Activated CD8-positive, alpha-beta memory T cell treated with anti-CD3 and anti-CD28 coated beads for 4 hours (primary cell): ENCODE results near the gene CACNA1G.

ENCODE experiments used
- DNase-seq, 2 donors: peaks; one replicate each; pipeline ENCODE4 v3.0.0-alpha.2; 2020; ENCODE audit warnings: low read depth in 2 of 2

The CACNA1G gene

DNA sequence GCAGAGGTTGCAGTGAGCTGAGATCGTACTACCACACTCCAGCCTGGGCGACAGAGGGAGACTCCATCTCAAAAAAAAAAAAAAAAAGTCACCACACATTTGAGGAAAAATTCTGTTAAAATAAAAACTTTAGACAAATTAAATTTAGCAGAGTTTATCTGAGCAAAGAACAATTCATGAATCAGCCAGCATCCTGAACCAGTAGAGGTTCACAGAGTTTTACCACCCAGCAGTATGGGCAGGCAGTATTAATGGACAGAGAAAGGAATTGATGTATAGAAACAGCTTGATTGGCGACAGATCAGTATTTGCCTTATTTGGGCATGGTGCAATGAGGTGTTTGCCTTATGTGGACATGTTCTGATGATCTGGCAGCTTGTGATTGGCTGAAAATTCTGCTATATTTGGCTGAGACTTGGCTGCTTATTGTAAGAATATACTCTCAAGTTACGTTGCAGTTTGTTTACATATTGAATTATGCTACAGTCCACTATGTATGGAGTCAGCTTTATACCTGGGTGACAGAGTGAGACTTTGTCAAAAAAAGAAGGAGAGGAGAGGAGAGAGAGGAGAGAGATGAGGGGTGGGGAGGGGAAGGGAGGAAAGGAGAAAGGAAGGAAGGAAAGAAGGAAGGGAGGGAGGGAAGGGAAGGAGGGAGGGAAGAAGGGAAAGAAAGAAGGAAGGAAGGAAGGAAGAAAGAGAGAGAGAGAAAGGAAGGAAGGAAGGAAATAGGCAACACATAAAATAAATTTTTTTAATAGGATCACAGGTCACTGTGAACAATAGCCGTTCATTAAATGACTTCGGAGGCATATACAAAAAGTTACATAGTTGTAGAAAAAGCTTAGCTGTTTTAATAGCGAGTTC lies 88.8 kb downstream of the CACNA1G start:
- no peak for DNase-seq

DNA sequence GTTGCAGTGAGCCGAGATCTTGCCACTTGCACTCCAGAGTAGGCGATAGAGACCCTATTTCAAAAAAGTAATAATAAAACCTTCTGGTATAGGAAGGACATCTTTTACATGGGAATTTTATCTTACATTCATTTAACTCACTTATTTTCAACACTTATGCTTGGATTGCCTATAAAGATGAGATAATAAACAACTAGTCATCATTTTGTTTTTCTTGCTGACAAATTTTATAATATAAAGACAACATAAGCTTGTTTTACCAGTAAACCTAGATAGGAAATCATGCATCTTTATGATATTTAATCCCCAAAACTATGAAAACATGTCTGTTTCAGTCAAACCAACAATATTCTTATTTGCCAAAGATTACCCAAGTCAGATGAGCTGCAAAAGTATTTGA lies 91.1 kb downstream of the CACNA1G start:
- no peak for DNase-seq

DNA sequence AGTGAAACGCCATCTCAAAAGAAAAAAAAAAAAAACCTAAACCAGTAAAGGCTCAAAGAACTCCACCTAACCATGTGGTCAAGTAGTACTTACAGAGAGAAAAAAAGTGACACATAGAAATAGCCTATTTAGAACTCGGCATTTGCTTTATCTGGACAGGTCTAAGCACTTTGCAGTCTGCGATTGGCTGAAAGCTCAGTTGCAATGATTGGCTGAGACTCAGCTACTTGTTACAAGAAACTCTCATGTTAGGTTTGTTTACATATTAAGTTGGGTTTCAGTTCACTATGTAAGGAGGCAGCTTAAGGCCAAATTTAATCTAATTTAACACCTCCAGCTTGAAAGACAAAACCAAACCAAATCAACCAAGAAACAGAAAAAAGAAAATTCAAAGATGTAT lies 93.2 kb downstream of the CACNA1G start:
- no peak for DNase-seq

DNA sequence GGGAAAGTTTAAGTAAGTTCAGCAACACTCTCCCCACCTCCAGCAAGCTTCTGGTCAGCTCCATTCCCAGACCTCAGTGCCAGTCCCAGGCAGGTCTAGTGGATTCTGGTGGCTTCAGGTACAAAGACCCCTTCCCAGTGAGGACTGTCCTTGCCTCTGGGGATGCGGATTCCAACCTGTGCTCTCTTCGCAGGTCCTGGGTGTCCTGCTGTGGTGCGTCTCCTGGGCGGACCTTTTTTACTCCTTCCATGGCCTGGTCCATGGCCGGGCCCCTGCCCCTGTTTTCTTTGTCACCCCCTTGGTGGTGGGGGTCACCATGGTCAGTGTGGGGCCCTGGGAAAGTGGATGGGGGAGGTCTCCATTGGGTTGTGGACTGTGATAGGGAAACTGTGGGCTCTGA lies 96.0 kb downstream of the CACNA1G start:
- DNase-seq = no peak

DNA sequence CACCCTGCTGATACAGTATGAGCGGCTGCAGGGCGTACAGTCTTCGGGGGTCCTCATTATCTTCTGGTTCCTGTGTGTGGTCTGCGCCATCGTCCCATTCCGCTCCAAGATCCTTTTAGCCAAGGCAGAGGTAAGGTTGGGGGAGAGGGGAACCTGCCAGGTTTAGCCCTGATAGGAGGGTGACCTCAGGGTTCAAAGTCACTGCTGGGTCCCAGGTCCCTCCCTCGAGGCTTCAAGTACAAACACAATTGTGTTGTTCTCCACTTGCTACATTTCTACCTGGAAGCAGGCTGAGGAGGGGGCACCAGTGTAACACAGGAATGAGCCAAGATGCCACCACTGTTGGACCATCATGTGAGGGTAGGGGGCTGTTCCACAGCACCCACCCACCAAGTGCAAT lies 96.5 kb downstream of the CACNA1G start:
- no peak for DNase-seq

DNA sequence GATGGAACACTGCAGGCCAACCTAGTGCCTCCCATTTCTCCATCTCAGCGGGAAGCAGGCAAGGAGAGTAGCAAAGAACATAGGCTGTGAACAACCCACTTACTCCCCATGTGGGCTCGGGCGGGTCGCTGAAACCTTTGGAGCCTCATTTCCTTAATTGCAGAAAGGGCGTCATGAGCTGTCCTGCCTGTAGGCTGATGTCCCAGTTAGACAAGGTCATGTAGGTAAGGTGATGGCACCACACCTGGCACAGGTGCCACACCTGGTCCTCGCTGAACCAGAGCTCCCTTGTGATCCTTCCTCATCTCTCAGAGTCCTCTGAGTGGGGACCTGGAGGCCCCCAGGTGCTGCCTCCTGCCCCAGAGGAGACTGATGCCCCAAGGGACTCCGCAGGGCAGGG lies 97.1 kb downstream of the CACNA1G start:
- DNase-seq = no peak

DNA sequence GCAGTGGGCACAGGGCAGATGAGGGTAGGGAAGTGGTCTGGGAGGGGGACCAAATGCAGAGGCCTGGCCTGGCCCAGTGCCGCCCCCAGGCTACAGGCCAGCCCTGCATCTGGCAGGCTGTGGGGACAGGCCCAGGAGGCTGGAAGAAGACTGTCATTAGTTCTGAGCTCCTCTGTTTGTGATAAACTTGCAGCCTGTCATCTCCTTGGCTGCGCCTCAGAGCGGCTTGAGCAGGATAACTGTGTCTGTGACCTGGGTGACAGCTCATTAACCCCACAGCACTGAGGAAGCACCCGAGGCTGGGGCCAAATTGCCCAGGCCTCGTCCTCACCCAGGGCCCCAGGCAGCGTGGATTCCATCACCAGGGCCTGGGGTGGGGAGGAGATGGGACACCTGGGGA lies 98.1 kb downstream of the CACNA1G start:
- no peak for DNase-seq

DNA sequence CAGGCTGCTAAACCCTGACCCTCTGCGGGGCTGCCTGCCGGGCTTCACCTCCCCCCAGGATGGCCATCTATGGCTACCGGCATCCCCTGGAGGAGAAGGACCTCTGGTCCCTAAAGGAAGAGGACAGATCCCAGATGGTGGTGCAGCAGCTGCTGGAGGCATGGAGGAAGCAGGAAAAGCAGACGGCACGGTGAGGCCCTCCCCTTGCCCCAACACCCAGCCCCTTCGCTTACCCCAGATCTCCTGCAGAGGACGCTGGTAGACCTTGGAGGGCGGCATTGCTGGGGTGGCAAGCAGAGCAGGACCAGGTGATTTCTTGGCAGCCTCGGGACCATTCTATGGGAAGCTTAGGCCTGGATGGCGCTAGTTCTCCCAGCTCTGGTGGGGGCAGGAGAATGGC lies 98.7 kb downstream of the CACNA1G start:
- no peak for DNase-seq

DNA sequence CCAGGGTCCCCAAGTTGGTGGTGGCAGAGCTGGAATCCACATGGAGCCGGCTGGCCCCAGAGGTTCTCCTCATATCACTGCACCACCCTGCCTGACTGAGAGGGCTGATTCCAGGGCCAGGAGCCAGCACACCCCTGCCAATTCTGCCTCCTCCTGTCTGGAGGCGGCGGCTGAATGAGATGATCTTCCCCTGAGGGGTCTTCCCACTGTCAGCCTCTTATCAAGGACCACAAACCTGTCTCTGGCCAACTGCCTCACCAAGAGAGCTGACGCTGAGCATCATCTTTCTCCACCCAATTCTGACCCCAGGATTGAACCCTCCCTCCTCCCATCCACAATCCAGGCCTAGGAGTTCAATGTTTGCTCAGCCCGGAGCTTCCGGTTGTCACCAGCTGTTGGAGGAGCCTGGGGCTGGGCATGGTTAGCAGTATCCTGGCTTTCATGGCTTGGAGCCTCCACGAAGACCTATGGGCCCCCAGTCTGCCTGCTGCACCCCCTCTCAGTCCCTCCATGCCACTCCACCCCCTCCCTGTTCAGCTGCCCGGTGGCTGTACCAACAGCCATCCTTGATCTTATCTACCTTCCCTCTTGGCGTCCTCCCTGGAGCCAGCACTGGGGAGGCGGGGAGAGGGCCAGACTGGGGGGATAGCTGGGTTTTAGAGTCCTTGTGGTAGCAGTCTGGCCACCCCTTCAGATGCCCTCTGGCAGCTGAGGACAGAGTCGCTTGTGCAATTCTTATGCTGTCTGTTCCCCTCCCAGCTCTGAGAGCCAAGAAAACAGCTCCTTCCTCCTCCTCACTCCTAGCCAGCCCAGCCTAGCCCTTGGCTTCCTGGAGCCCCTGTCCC lies 99.7 kb downstream of the CACNA1G start:
- DNase-seq = no peak

DNA sequence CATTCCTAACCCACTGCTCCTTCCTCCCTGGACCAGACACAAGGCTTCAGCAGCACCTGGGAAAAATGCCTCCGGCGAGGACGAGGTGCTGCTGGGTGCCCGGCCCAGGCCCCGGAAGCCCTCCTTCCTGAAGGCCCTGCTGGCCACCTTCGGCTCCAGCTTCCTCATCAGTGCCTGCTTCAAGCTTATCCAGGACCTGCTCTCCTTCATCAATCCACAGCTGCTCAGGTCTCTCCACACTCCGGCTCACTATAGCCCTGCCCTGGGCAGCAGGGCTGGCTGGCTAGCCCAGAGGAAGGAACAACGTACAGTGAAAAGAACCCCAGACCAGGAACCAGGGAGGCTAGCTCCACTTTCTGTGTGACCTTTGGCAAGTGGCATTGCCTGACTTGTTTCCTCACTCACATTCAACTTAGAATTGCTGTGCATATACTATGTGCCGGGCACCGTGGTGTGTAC lies 100.4 kb downstream of the CACNA1G start:
- no peak for DNase-seq

DNA sequence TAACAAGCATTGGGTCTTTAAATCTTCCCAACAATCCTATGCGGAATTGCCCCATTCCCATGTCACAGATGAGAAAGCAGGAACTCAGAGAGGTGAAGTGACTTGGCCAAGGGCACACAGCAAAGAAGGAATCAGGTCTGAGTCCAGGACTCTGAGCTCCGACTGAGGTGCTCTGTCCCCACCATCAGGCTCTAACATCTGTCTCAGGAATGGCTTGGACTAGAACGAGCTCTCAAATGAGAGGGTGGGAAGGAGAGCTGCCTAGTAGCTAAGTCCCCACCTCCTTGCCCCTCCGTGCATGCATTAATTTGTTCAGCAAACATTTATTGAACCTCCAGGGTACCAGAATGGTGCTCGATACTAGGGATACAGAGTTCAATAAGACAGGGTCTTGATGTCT lies 100.8 kb downstream of the CACNA1G start:
- no peak for DNase-seq

DNA sequence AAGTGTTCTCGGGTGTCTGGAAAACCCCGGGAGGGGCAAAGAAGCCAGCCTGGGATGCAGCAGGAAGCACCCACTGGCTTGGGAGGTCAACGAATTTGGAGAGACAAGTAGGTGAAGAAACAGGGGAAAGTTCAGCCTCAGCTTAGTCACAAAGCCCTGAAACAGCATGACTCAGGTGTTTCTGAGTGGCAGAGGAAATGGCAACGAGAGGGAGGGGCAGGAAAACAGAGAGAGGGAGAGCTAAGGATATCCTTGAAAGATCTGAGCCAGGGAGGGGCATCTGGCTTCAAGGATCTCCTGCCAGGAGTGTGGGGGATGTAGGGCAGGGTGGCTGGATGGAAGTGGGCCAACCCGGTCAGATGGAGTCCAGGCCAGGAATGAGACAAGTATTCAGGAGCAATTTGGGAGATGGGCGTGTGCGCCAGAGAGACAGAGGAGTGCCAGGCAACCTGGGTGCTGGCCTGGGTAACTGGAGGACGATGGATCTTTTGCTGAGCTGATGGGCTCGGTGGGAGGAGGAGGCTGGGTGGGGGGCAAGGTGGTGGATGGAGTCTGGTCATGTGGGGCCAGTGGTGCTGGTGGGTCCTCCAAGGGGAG lies 101.4 kb downstream of the CACNA1G start:
- no peak for DNase-seq

DNA sequence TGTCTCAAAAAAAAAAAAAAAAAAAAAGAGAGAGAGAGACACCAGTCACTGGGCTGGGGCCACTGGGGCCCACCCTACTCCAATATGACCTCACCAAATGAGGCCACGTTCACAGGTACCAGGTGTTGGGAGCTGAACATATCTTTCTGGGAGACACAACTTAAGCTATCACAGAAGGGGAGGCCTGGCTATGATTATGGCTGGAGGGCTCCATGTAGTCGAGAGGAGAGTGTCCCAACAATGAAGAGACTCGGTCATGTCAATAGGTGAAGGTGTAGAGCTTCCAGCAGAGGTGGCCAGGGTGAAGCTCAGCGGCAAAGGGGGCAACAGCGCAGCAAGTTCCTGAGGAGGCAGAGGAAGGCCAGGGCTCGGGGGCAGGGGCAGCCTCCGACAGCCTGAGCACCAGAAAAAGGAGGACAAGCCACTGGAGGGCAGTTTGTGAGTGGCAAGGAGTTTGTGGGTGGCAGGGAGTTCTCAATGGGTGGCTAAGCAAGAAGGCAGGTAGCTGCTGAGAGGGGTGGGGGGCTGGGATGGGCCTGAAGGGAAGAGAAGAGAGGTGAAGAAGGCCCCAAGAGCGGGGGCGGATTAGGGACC lies 102.2 kb downstream of the CACNA1G start:
- DNase-seq = no peak

DNA sequence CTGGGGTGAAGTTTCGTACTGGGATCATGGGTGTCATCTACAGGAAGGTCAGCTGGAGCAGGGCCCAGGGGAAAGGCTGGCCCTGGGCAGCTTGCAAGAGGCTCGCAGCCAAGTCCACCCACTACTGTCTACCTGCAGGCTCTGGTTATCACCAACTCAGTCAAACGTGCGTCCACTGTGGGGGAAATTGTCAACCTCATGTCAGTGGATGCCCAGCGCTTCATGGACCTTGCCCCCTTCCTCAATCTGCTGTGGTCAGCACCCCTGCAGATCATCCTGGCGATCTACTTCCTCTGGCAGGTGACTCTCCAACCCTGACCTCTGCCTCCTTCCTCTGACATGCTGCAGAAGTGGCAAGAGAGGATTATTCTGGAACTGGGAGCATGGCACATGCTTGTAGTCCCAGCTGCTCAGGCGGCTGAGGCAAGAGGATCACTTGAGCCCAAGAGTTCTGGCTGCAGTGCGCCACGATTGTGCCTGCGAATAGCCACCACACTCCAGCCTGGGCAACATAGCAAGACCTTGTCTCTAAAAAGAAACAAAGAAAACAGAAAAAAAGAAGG lies 103.4 kb downstream of the CACNA1G start:
- no peak for DNase-seq

DNA sequence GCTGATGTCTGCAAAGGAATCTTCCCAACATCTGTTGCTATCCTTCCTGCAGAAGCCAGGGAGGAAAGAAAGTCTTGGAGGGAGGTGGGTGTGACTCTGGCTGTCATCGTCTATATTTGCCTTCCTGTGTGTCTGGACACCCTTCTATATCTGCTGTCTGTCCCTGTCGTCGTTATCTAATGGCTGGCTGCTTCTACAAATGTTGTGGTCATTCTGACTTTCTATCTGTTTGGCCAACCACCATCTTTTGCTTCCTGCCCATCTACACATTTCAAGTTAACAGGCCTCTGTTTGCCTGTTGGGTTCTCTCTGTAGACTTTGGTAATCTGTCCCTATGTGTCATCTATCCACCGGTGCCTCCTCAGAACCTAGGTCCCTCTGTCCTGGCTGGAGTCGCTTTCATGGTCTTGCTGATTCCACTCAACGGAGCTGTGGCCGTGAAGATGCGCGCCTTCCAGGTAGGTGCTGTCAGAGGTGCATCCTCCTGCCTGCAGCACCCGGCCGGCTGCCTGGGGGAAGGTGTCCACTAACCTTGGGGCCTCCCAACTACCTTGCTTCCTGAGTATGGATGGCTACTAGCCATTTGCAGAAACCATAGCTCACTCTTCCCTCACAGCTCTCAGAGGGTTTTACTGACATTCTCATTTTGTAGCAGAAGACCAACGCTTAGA lies 104.4 kb downstream of the CACNA1G start:
- no peak for DNase-seq

DNA sequence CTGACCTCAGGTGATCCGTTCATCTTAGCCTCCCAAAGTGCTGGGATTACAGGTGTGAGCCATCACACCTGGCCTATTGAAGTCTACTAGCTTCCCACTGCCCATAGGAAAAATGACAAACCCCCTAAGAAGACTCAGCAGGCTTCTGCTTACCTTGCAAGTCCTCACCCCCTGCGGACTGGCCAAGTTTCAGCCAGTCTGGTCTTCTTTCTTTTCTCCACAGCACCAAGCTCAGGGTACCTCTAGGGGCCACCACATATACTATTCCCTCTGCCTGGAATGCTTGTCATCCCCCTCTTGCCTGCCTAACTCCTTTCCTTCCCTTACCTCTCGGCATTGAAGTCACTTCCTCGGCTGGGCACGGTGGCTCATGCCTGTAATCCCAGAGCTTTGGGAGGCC lies 105.3 kb downstream of the CACNA1G start:
- DNase-seq = no peak

DNA sequence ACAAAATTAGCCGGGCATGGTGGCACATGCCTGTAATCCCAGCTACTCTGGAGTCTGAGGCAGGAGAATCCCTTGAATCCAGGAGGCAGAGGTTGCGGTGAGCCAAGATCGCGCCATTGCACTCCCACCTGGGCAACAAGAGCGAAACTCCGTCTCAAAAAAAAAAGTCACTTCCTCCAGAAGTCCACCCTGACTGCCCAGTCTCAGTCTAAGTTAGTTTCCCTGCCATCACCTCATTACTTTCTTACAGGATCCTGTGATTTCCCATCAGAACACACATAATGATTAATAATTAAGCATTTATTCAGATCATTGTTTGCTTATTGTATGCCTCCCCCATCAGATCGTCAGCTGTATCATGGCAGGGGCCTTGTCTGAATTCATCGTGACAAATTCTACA lies 105.8 kb downstream of the CACNA1G start:
- no peak for DNase-seq

DNA sequence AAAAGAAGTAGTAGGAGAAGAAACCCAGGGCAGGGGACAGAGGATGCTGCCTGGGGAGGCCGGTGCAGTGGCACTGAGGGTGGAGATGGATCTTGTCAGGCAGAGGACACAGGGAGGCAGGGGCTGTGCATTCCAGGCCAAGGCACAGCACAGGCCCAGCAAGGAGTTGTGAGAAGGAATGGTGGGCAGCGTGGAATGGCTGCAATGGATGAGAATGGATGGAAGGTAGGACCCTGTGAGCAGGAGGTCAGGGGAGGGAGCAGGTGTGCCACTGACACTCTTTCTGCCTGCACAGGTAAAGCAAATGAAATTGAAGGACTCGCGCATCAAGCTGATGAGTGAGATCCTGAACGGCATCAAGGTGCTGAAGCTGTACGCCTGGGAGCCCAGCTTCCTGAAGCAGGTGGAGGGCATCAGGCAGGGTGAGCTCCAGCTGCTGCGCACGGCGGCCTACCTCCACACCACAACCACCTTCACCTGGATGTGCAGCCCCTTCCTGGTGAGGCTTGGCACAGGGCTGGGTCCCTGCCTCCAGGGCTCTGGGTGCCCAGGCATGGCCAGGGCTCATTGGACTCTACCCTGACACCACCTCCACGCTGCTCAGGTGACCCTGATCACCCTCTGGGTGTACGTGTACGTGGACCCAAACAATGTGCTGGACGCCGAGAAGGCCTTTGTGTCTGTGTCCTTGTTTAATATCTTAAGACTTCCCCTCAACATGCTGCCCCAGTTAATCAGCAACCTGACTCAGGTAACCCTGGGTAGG lies 106.9 kb downstream of the CACNA1G start:
- no peak for DNase-seq

DNA sequence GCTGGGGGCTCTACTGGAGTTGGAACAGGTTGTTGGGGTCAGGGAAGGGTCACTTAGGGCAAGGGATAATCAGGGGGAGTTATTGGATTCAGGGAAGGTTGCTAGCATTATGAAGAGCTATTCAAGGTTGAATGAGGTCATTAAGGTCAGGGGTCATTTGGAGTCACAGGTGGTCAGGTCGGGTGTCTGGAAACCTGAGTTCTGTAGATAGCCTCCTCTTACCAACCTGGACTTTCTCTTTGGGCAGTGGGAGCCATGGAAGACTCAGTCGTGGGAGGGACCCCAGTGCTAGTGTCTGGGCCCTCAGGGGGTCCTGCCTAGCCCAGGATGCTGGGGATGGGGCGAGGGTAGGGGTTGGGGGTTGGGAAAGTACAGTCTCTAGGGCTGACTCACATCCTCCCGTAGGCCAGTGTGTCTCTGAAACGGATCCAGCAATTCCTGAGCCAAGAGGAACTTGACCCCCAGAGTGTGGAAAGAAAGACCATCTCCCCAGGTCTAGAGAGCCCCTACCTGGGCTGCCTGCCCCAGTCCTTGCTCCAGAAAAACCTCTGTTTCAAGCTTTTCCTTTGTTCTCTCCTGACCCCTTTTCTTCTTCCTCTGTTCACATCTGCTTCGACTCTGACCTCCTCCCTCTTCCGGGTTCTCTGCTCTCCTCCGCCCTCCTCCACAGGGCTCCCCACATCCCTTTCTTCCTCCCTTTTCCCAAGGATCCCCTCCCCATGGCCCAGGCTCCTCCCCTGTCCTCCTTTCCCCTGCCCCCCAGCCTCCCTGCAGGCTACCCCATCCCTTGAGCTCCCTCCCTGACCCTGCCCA lies 107.7 kb downstream of the CACNA1G start:
- DNase-seq = no peak
